K562 (cell line): ENCODE measurements around the gene LILRB3. TPM values are rescaled to one million over a fixed set of nuclear protein-coding genes. Genes with fewer than 3 reads are reported as not detected.

Source experiments
- ATAC-seq: fragments of 200-7000 bp; cut with Tn5 transposase; 3 replicates; pipeline ENCODE4 v1.9.1; 2020; ENCODE audit warnings: moderate library complexity
- BruUV-seq: library from RNA; stranded (reverse); fragments of 400-500 nt; replicated peaks from 2 replicates; lab custom pipeline; 2021; lab: Mats Ljungman, UMichigan
- CTCF ChIA-PET: fragments of 300-600 bp; formaldehyde crosslinking; extraction: SDS; loops from one replicate; lab custom pipeline; 2021; ENCODE audit warnings: low intra/inter-chr PET ratio; lab: Yijun Ruan, JAX
- POLR2A ChIA-PET: fragments of 300-600, 350-650 bp; sonication (Branson Sonifier 250); formaldehyde crosslinking; extraction: SDS; loops from one replicate; lab custom pipeline; 2021; ENCODE audit warnings: antibody characterized with exemption, inconsistent platforms; lab: Yijun Ruan, JAX
- DNase-seq, 4 experiments: peaks; one replicate each; pipeline versions ENCODE4 v3.0.0 to v3.0.0-alpha.2; 2011 to 2018; ENCODE audit warnings: low spot score in 3 of 4, mixed read lengths in 3 of 4; ENCODE audit errors: extremely low read depth in 1 of 4
- FAIRE-seq: peaks from 2 replicates; lab custom pipeline; 2011; peaks lifted over from hg19 to GRCh38; lab: Jason Lieb, UNC
- H2AFZ ChIP-seq: 2 replicates; pipeline ENCODE4 v1.6.0; 2011; ENCODE audit warnings: low read depth, low read length, control low read depth, inconsistent platforms
- H3K27ac ChIP-seq: fragments of 200-600 bp; 3 replicates; pipeline ENCODE4 v1.8.0; 2011; ENCODE audit warnings: low read depth, mild to moderate bottlenecking, control low read depth, inconsistent platforms, low read length, moderate library complexity, mixed read lengths; ENCODE audit errors: extremely low read depth
- H3K27me3 ChIP-seq, 2 experiments: fragments of 300-600 bp in 1 of 2; 2 replicates in 1 of 2; 3 replicates in 1 of 2; pipeline versions ENCODE4 v1.6.0 to v1.8.0; 2011; ENCODE audit warnings: inconsistent platforms in 2 of 2, low read length in 2 of 2, mild to moderate bottlenecking in 1 of 2, mixed read lengths in 1 of 2, moderate library complexity in 1 of 2; ENCODE audit not compliant: control insufficient read depth in 2 of 2, insufficient read depth in 2 of 2
- H3K36me3 ChIP-seq: fragments of 300-600 bp; 3 replicates; pipeline ENCODE4 v1.8.0; 2011; ENCODE audit warnings: mild to moderate bottlenecking, low read length, inconsistent platforms; ENCODE audit not compliant: control insufficient read depth, insufficient read depth
- H3K4me1 ChIP-seq, 2 experiments: fragments of 200-600 bp in 1 of 2; replicated peaks in 1 of 2; 2 replicates in 1 of 2; 3 replicates in 1 of 2; pipeline versions ENCODE4 v1.5.1 to v1.8.0; 2011; ENCODE audit warnings: inconsistent platforms in 2 of 2, low read length in 2 of 2, mild to moderate bottlenecking in 1 of 2, mixed read lengths in 1 of 2, moderate library complexity in 1 of 2; ENCODE audit not compliant: control insufficient read depth in 2 of 2, insufficient read depth in 2 of 2
- H3K4me2 ChIP-seq: 2 replicates; pipeline ENCODE4 v1.6.1; 2011; ENCODE audit warnings: low read length, control low read depth, inconsistent platforms, mixed read lengths; ENCODE audit not compliant: insufficient read depth
- H3K4me3 ChIP-seq: fragments of 200-600 bp; sonication (generic), shearing (Covaris generic); 2 replicates; pipeline ENCODE4 v1.5.1; 2016; ENCODE audit warnings: control low read depth, inconsistent platforms
- H3K79me2 ChIP-seq: fragments of 200-600 bp; 3 replicates; pipeline ENCODE4 v1.8.0; 2011; ENCODE audit warnings: low read length, inconsistent platforms; ENCODE audit not compliant: control insufficient read depth, insufficient read depth
- H3K9ac ChIP-seq, 2 experiments: 2 replicates each; pipeline versions ENCODE4 v1.6.0 to v1.6.1; 2011; ENCODE audit warnings: low read depth in 2 of 2, low read length in 2 of 2, control low read depth in 1 of 2, inconsistent platforms in 1 of 2, mild to moderate bottlenecking in 1 of 2, mixed read lengths in 1 of 2; ENCODE audit not compliant: insufficient read depth in 1 of 2
- H3K9me1 ChIP-seq: one replicate; pipeline ENCODE4 v1.6.0; 2011; ENCODE audit warnings: inconsistent platforms, mild to moderate bottlenecking, low read length, moderate library complexity; ENCODE audit not compliant: control insufficient read depth, insufficient read depth
- H3K9me3 ChIP-seq: replicated peaks from 2 replicates; pipeline ENCODE4 v1.5.1; 2011; ENCODE audit warnings: low read depth, low read length, inconsistent platforms; ENCODE audit not compliant: control insufficient read depth, insufficient read depth
- H4K20me1 ChIP-seq: replicated peaks from 2 replicates; pipeline ENCODE4 v1.6.1; 2011; ENCODE audit warnings: low read length, inconsistent platforms, mixed read lengths; ENCODE audit not compliant: control insufficient read depth, insufficient read depth
- BCLAF1 ChIP-seq, 2 experiments: fragments of 450-650 bp in 1 of 2; IDR thresholded peaks; 2 replicates each; pipeline ENCODE4 v1.6.1; 2011 to 2017; ENCODE audit warnings: low read depth in 2 of 2, antibody characterized with exemption in 1 of 2, borderline replicate concordance in 1 of 2, low read length in 1 of 2, mild to moderate bottlenecking in 1 of 2, mixed read lengths in 1 of 2; ENCODE audit not compliant: control insufficient read depth in 1 of 2
- CHD1 ChIP-seq: fragments of 200-600 bp; sonication (generic); IDR thresholded peaks from one replicate; pipeline ENCODE4 v1.6.1; 2012; ENCODE audit warnings: mild to moderate bottlenecking, moderate library complexity, low read length, inconsistent platforms
- FIP1L1 ChIP-seq: fragments of 200-400 bp; formaldehyde crosslinking; IDR thresholded peaks from 2 replicates; pipeline ENCODE4 v1.6.1; 2018; ENCODE audit warnings: mild to moderate bottlenecking, low read depth, low read length; ENCODE audit not compliant: poor library complexity, severe bottlenecking
- HMG20B ChIP-seq: fragments of 250-450 bp; sonication (Bioruptor Pico); IDR thresholded peaks from 2 replicates; pipeline ENCODE4 v1.5.0; 2021; ENCODE audit warnings: mild to moderate bottlenecking
- MTF1 ChIP-seq: fragments of 250-450 bp; sonication (Bioruptor Pico); IDR thresholded peaks from 2 replicates; pipeline ENCODE4 v1.9.0; 2021; ENCODE audit warnings: moderate library complexity, mild to moderate bottlenecking, inconsistent platforms, borderline replicate concordance
- POLR2G ChIP-seq: fragments of 200-400 bp; formaldehyde crosslinking; IDR thresholded peaks from 2 replicates; pipeline ENCODE4 v1.6.1; 2017; ENCODE audit warnings: low read depth, mild to moderate bottlenecking, antibody characterized with exemption, low read length, moderate library complexity
- ZBTB11 ChIP-seq, 3 experiments: fragments of 200-800 bp in 1 of 3; fragments of 250-450 bp in 1 of 3; fragments of 450-650 bp in 1 of 3; sonication (Bioruptor Pico) in 1 of 3; sonication (Bioruptor generic) in 1 of 3; formaldehyde crosslinking in 1 of 3; IDR thresholded peaks; 2 replicates each; pipeline versions ENCODE4 v1.6.1 to v1.8.0; 2016 to 2022; ENCODE audit warnings: mild to moderate bottlenecking in 2 of 3, missing genetic modification characterization in 2 of 3, missing compliant biosample characterization in 1 of 3, moderate library complexity in 1 of 3
- ZNF717 ChIP-seq: fragments of 250-450 bp; sonication (Bioruptor Pico); IDR thresholded peaks from 2 replicates; pipeline ENCODE4 v1.5.0; 2021
- WGBS: fragments of 100-300 bp; shearing (Covaris generic); methylation state at CpG from one replicate; pipeline ENCODE4 v1.1.6; 2016; ENCODE audit warnings: low coverage, mixed read lengths; ENCODE audit not compliant: insufficient coverage; ENCODE audit errors: missing lambda C conversion rate; 5-methylcytosine and 5-hydroxymethylcytosine counted together
- in situ Hi-C: fragments of 300-500 bp; cut with MboI; formaldehyde crosslinking; loops from 4 replicates; pipeline ENCODE4 v1.15.0; 2018; ENCODE audit warnings: inconsistent platforms, mixed read lengths
- intact Hi-C: fragments of 100-400 bp; cut with micrococcal nuclease; formaldehyde crosslinking; loops from 2 replicates; pipeline ENCODE4 v1.14.2; 2022
- polyA plus RNA-seq, 8 experiments: library from polyadenylated mRNA; depleted of rRNA in 4 of 8; stranded (reverse) in 5 of 8; unstranded in 3 of 8; fragments of >200 nt; fragmentation: Nextera tagmentation in 2 of 8; fragmentation: Illumina TruSeq in 1 of 8; extraction: Ambion mirVana in 2 of 8; extraction: Trizol in 1 of 8; gene quantifications; 2 replicates each; pipeline versions ENCODE4 v1.2.1 to v1.2.3, GENCODE V29; 2011 to 2014; ENCODE audit warnings: inconsistent platforms in 1 of 8, missing spikeins in 1 of 8
- total RNA-seq, 7 experiments: library from RNA; depleted of rRNA in 6 of 7; stranded (reverse); fragments of >200 nt in 6 of 7; fragmentation: Illumina TruSeq in 2 of 7; extraction: Trizol in 2 of 7; gene quantifications; 2 replicates each; pipeline versions ENCODE4 v1.2.1 to v1.2.3, GENCODE V29; 2011 to 2021; ENCODE audit warnings: low replicate concordance in 1 of 7

LILRB3 gene
- total and polyA plus RNA-seq, 9 of the 15 experiments (the other 6 are each of a cell fraction or from before 2014, with no cell fraction given): 0.01 to 0.09 TPM; not detected in 7

- Histone ChIP-seq H4K20me1 (peaks cover 81% of the 10 kb centered on the region), H3K9me3 (no peaks in the 10 kb centered on the region), H3K9me1 (peaks cover 23% of the 10 kb centered on the region), H3K27me3 (no peaks in the 10 kb centered on the region), H3K79me2 (peaks cover 81% of the 10 kb centered on the region), H3K36me3 (peaks cover 73% of the 10 kb centered on the region), H3K4me2 (peak overlapping the region; percentile 89), H3K4me1 (peaks cover 69 to 79% of the 10 kb centered on the region in 2 experiments), H3K4me3 (peak overlapping the region; percentile 3; the same call in 1 of the 2 replicates), H3K27ac (peak overlapping the region; percentile 89), H2AFZ (no peak overlapping the region), H3K9ac (peak overlapping the region; percentile 66 to 90)
- in situ Hi-C loops: no loop called here
- intact Hi-C loops: no loop called here
- TF ChIP-seq ZNF717 (0 out of 2 replicates have a peak, but pooled peaks have one; percentile 74), POLR2G (0 out of 2 replicates have a peak, but pooled peaks have one; percentile 40), HMG20B (0 out of 2 replicates have a peak, but pooled peaks have one; percentile 43), CHD1 (peak; percentile 42), ZBTB11 (CRISPR knock-in tag; IDR thresholded peaks at IDR 0.05) (no peak), BCLAF1 (IDR thresholded peaks at IDR 0.05; ENCODE audit: borderline replicate concordance in 1 of 2, control insufficient read depth in 1 of 2, low read depth in 2 of 2, low read length in 1 of 2) (no peak), FIP1L1 (peak; percentile 31), MTF1 (CRISPR knock-in tag) (no peak)
- 20% methylated on average over 5 of the region's 5 CpGs for WGBS
- POLR2A ChIA-PET: interaction anchor here (0.6 to 7.0 kb wide), 12 partner anchors 7 to 111 kb away, joined by 3 to 66 read pairs (median 4); partner anchors contain the start of genes CNOT3, MBOAT7, RPS9 and TSEN34
- no TSS peak for BruUV-seq
- DNase-seq (peak in 1 of 4 experiments; percentile 23), ATAC-seq (peak; percentile 0; the same call in 1 of the 3 replicates), FAIRE-seq (no peak)
- CTCF ChIA-PET: no interaction called here
Measured at GRCh38 chr19:54207676-54207982, 15.2 kb downstream of the LILRB3 start.
